C4-2B (cell line): ENCODE measurements around the gene KIF26B.

Experiments
- ZFX ChIP-seq: fragments of 450-650 bp; IDR thresholded peaks from 2 replicates; pipeline ENCODE4 v1.6.1; 2017
- TF ChIP-seq, protein P1 (sequence below): fragments of 450-650 bp; conservative IDR thresholded peaks from 2 replicates; pipeline ENCODE4 v1.5.1; 2017; ENCODE audit warnings: mild to moderate bottlenecking

- TF ChIP-seq, protein P1, sequence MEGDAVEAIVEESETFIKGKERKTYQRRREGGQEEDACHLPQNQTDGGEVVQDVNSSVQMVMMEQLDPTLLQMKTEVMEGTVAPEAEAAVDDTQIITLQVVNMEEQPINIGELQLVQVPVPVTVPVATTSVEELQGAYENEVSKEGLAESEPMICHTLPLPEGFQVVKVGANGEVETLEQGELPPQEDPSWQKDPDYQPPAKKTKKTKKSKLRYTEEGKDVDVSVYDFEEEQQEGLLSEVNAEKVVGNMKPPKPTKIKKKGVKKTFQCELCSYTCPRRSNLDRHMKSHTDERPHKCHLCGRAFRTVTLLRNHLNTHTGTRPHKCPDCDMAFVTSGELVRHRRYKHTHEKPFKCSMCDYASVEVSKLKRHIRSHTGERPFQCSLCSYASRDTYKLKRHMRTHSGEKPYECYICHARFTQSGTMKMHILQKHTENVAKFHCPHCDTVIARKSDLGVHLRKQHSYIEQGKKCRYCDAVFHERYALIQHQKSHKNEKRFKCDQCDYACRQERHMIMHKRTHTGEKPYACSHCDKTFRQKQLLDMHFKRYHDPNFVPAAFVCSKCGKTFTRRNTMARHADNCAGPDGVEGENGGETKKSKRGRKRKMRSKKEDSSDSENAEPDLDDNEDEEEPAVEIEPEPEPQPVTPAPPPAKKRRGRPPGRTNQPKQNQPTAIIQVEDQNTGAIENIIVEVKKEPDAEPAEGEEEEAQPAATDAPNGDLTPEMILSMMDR: no peak
- TF ChIP-seq ZFX: no peak
Measured at GRCh38 chr1:245698860-245699259, 544.1 kb downstream of the KIF26B start.
